GM12875 (cell line): ENCODE measurements around the gene D2HGDH.

Experiments used
- H3K4me3 ChIP-seq: one replicate; pipeline ENCODE4 v1.5.1; 2011; ENCODE audit warnings: low read depth, low read length, control low read depth
- TF ChIP-seq, protein P1 (sequence below): IDR thresholded peaks from 2 replicates; pipeline ENCODE4 v1.5.1; 2011; ENCODE audit warnings: low read depth, mild to moderate bottlenecking, control low read depth, inconsistent platforms, low read length, moderate library complexity, borderline replicate concordance; ENCODE audit not compliant: insufficient read depth

The D2HGDH gene

DNA sequence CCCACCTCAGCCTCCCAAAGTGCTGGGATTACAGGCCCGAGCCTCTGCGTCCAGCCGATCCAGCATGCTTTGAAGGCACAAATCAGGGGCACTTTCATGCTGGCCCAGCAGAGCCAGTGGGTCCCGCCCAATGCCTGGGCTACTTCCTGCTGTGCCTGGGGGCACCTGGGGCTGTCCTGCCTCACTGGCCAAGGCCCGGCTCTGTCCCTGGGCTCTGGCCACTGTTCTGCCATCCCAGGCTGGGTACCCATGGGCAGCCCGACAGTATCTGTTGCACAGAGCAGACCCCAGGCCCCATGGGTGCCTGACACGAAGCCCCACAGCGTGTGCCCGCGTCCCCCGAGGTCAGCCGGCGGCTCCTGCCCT is 35.4 kb downstream of the D2HGDH start:
- TF ChIP-seq, protein P1, sequence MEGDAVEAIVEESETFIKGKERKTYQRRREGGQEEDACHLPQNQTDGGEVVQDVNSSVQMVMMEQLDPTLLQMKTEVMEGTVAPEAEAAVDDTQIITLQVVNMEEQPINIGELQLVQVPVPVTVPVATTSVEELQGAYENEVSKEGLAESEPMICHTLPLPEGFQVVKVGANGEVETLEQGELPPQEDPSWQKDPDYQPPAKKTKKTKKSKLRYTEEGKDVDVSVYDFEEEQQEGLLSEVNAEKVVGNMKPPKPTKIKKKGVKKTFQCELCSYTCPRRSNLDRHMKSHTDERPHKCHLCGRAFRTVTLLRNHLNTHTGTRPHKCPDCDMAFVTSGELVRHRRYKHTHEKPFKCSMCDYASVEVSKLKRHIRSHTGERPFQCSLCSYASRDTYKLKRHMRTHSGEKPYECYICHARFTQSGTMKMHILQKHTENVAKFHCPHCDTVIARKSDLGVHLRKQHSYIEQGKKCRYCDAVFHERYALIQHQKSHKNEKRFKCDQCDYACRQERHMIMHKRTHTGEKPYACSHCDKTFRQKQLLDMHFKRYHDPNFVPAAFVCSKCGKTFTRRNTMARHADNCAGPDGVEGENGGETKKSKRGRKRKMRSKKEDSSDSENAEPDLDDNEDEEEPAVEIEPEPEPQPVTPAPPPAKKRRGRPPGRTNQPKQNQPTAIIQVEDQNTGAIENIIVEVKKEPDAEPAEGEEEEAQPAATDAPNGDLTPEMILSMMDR, result no peak

DNA sequence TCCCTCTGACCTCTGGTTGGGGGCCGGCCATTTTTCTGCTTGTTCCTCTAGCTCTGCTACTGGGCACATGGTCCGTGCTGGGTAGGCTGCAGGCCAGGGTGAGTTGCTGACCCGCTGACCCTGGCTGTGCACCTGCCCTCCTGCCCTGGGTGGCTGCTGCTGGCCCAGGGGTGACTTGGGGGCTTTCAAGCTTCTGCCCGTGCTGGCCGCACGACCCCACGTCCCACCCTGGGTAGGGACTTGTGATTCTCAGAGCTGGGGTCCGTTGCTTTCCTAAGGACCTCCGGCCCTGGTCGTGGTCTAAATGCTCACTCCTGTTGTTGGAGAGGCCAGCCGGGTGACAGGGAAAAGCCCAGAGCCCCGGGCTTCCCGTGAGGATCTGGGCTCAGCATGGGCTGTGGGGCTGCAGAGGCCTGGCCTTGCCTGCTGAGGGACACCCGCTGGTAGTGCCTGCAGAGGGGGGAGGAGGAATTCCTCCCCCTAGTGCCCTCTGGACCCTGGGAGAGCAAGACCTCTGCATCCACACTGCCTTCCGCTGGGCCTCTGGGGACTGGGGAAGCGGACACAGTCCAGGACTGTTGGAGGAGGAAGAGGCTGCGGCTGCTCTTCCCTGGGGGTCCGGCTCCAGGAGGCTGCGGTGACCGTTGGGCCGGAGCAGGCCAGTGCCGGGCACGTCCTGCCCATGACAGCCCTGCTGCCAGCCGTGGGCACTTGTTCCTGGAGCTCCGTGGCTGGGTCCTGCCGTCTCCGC is 35.9 kb downstream of the D2HGDH start:
- TF ChIP-seq, protein P1, result no peak
- no peak overlapping the region for H3K4me3 ChIP-seq

More for the DNA sequence above, 35.4 kb downstream of the D2HGDH start:
- no peak overlapping the region for H3K4me3 ChIP-seq

DNA sequence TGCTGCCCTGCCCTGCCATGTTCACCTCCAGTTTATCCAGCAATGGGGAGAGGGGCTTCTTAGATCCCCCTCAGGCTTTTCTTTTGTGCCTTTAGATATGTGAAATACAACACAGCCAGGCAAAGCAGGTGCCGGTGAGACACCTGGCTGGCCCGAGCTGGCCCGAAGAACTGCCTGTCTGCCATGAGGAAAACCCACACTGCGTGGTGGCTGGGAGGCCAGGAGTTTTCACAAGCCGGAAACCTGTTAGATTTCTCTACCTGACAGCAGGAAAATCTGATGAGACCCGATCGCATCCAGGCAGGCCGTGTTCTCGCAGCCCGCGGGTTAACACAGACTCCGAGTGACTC is 36.5 kb downstream of the D2HGDH start:
- H3K4me3 ChIP-seq, result no peak overlapping the region
- TF ChIP-seq, protein P1, result no peak

DNA sequence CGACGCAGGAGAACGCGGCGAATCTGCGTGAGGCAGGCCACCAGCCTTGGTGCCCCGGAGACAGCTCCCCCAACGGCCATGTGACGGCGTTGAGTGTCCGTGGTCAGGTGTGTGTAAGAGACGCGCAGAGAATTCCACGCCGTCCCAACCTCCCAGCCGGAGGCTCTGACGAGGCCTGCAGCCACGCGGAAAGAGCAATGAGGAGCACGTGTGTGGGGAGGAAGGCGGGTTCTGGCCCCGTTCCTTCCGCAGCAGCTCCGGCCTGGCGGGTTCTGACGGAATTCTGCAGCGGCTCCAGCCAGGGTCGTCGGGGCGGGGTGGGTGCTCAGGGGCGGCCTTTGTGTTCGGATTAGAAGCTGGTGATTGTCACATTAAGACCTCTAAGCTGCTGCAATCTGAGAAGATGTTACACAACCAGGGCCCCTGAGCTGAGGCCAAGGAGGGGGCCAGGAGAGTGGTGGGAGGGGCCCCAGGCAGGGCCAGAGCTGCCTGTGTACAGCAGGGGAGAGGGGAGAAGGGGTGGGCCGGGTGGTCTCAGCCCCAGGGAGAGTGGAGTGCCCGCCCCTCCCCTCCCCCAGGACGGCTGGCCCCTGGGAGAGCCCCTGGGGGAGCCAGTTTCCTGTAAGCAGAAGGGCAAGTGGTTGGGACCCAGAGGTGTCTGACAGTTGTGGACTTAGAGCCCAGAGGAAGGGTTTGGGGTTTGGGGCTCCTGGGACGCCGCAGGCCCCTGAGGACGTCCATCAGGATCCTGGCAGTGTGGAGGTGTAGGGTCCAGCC is 37.0 kb downstream of the D2HGDH start:
- TF ChIP-seq, protein P1, result no peak
- no peak overlapping the region for H3K4me3 ChIP-seq

DNA sequence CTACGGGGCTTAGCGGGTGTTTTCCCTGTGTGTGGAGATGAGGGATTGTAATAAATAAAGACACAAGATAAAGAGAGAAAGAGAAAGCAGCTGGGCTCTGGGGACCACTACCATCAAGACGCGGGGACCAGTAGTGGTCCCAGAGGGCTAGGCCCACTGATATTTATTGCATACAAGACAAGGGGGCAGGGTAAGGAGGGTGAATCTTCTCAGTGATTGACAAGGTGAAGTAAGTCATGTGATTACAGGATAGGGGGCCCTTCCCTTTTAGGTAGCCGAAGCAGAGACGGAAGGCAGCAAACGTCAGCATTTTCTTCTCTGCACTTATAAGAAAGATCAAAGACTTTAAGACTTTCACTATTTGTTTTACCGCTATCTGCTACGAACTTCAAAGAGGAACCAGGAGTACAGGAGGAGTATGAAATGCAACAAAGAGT is 37.7 kb downstream of the D2HGDH start:
- H3K4me3 ChIP-seq, result no peak overlapping the region
- TF ChIP-seq, protein P1, result no peak

DNA sequence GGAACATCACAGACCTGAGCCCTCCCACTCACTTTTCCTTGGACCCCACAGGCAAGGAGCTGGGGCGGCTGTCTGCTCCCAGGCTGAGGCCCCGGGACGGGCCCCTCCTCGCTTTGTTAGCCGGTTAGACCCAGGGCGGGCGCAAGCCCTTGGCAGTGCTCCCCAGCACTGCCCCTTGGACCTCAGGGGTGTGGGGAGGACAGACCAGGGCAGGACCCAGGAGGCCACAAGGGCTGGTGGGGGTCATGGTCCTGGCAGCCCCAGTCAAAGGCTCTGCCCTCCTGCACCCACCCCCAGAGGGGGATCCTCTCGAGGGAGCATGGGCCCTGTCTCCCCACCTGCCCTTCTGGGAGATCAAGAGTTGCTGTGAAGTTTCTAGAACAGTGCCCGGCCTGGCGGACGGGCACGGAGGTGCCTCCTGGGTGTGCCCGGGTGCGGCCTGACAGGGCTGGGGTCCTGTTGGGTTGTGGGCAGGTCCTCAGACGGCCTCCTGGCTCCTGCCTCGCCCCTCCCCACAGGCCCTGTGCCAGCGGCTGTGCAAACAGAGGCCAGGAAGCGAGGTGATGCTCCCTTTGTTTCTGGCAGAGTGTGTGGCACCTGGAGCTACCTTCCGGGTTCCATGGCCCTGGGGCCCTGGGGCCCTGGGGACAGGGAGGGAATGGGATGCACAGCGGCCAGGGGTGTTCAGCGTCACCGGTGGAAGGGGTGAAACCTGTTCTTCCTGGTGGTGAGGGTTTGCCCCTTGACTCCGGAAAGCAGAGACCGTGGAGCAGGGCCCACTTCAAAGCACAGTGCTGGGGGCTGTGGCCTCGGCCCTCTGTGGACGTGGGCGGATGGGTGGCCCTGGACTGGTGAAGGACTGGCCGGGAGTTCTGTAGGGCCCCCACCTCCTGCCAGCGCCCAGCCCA is 39.3 kb downstream of the D2HGDH start:
- TF ChIP-seq, protein P1, result no peak
- no peak overlapping the region for H3K4me3 ChIP-seq
